ENCODE measurements around the gene LDHA. TPM values are rescaled to one million over a fixed set of nuclear protein-coding genes. Genes with fewer than 3 reads are reported as not detected.
A peak's percentile ranks its signal among the peaks of the same experiment; 100 is the strongest.
"Not testable (repeated sequence)": the region's sequence is repeated elsewhere in the genome, so short reads cannot be mapped to it uniquely, and the experiment has no call there.

The LDHA gene
- total RNA-seq, 1 experiment from 2014 or later, result 396 TPM

DNA sequence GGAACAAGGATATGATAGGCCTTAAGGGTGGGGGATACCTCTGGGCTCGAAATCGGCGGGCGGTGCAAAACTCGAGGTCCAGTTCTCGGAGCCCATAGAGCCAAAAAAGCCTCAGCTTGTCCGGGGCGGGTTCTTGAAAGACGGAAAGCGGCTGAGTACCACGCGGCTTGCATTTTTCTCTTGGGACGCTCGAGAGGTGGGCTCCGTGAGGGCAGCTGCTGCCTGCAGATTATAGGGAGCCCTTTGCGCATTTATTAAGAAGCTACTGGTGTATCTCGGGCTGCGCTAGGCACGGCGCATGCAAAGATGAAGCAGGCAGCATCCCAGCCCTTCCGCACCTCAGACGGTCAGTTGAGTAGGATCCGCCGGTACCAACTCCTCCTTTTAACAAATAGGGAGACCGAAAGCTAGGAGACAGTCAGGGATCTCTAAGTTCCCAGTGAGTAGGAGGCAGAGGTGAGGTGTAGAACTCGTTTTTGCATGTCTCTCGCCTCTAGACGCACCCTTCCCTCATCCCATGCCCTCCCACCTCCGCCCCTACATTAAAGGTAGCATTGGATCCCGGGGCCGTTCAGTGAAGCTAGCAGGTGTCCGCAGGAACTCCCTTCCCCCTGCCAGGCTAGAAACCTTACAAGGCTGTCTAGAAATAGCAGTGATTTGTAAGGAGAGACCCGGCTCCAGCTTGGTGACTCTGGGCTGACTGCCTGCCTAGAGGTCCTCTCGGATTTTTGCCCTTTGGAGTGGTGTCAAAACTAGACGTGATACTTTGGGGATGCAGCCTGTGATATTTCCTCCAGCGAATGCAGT lies 768 bp downstream of the LDHA start:
- Mint-ChIP-seq H3K4me1 (ENCODE audit: low read depth, unreplicated experiment) (no peaks in the 10 kb centered on the region), H3K27me3 (ENCODE audit: insufficient read depth, unreplicated experiment) (no peaks in the 10 kb centered on the region), H3K9me3 (ENCODE audit: unreplicated experiment) (no peaks in the 10 kb centered on the region), H3K36me3 (ENCODE audit: insufficient read depth, unreplicated experiment) (peaks cover 58% of the 10 kb centered on the region), H3K4me3 (ENCODE audit: unreplicated experiment) (peak overlapping the region; percentile 98), H3K27ac (ENCODE audit: unreplicated experiment) (peak overlapping the region; percentile 98)
- TF ChIP-seq, protein P1, sequence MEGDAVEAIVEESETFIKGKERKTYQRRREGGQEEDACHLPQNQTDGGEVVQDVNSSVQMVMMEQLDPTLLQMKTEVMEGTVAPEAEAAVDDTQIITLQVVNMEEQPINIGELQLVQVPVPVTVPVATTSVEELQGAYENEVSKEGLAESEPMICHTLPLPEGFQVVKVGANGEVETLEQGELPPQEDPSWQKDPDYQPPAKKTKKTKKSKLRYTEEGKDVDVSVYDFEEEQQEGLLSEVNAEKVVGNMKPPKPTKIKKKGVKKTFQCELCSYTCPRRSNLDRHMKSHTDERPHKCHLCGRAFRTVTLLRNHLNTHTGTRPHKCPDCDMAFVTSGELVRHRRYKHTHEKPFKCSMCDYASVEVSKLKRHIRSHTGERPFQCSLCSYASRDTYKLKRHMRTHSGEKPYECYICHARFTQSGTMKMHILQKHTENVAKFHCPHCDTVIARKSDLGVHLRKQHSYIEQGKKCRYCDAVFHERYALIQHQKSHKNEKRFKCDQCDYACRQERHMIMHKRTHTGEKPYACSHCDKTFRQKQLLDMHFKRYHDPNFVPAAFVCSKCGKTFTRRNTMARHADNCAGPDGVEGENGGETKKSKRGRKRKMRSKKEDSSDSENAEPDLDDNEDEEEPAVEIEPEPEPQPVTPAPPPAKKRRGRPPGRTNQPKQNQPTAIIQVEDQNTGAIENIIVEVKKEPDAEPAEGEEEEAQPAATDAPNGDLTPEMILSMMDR (IDR thresholded peaks at IDR 0.05; ENCODE audit: insufficient read depth in 1 of 2, low read depth in 1 of 2, low read length in 1 of 2, severe bottlenecking in 1 of 2, unreplicated experiment in 1 of 2), result no peak
- Histone ChIP-seq H3K4me1 (no peaks in the 10 kb centered on the region; the same call in 1 of the 2 replicates), H3K36me3 (ENCODE audit: control insufficient read depth, insufficient read depth, low read length) (peaks cover 6% of the 10 kb centered on the region), H3K4me3 (ENCODE audit: low read depth, low read length) (peak overlapping the region; percentile 96), H3K9me3 (no peaks in the 10 kb centered on the region), H3K27me3 (replicated peaks; ENCODE audit: control insufficient read depth, insufficient read depth, low read length) (no peaks in the 10 kb centered on the region)
- ChIA-PET CTCF (interaction anchor here (0.5 to 2.6 kb wide), 8 partner anchors 11 to 303 kb away, joined by 3 to 16 read pairs (median 4); partner anchors contain the start of gene TMEM86A), POLR2A (interaction anchor here (0.5 to 2.8 kb wide), 16 partner anchors 11 to 1798 kb away, joined by 3 to 57 read pairs (median 6); partner anchors contain the start of genes HPS5 and TSG101)
- TSS peak; percentile 58 for BruUV-seq (replicated peaks)
- peak in 1 of 2 experiments; percentile 20 for DNase-seq
- intact Hi-C loops (cut with micrococcal nuclease; ENCODE audit: unreplicated experiment), result loop anchor here (1.0 to 10.0 kb wide), 5 partner anchors 11 to 237 kb away; partner anchors contain the start of genes SAA2, SPTY2D1 and TSG101

- Mint-ChIP-seq H3K36me3 (ENCODE audit: insufficient read depth, unreplicated experiment) (peaks cover 66% of the 10 kb centered on the region), H3K4me3 (ENCODE audit: unreplicated experiment) (peak overlapping the region; percentile 98), H3K4me1 (ENCODE audit: low read depth, unreplicated experiment) (no peaks in the 10 kb centered on the region), H3K27me3 (ENCODE audit: insufficient read depth, unreplicated experiment) (no peaks in the 10 kb centered on the region), H3K9me3 (ENCODE audit: unreplicated experiment) (no peaks in the 10 kb centered on the region), H3K27ac (ENCODE audit: unreplicated experiment) (peak overlapping the region; percentile 98)
- no TSS peak for BruUV-seq (replicated peaks)
- Histone ChIP-seq H3K9me3 (no peaks in the 10 kb centered on the region), H3K4me3 (ENCODE audit: low read depth, low read length) (peak overlapping the region; percentile 96), H3K27me3 (replicated peaks; ENCODE audit: control insufficient read depth, insufficient read depth, low read length) (no peaks in the 10 kb centered on the region), H3K36me3 (ENCODE audit: control insufficient read depth, insufficient read depth, low read length) (peaks cover 6% of the 10 kb centered on the region), H3K4me1 (no peaks in the 10 kb centered on the region; the same call in 1 of the 2 replicates)
- TF ChIP-seq, protein P1 (IDR thresholded peaks at IDR 0.05; ENCODE audit: insufficient read depth in 1 of 2, low read depth in 1 of 2, low read length in 1 of 2, severe bottlenecking in 1 of 2, unreplicated experiment in 1 of 2), result no peak
- intact Hi-C loops (cut with micrococcal nuclease; ENCODE audit: unreplicated experiment), result loop anchor here (1.0 to 10.0 kb wide), 5 partner anchors 61 to 236 kb away; partner anchors contain the start of genes GTF2H1, HPS5, SAA2 and SPTY2D1
- CTCF ChIA-PET, result interaction anchor here (0.5 to 2.6 kb wide), 8 partner anchors 12 to 303 kb away, joined by 3 to 16 read pairs (median 4); partner anchors contain the start of gene TMEM86A
- DNase-seq, result peak; percentile 97 to 98
- POLR2A ChIA-PET, result interaction anchor here (0.6 to 2.8 kb wide), 5 partner anchors 12 to 131 kb away, joined by 3 to 57 read pairs (median 7); partner anchors contain the start of genes HPS5 and TSG101
Measured at GRCh38 chr11:18395735-18396504, 1.6 kb downstream of the LDHA start.

DNA sequence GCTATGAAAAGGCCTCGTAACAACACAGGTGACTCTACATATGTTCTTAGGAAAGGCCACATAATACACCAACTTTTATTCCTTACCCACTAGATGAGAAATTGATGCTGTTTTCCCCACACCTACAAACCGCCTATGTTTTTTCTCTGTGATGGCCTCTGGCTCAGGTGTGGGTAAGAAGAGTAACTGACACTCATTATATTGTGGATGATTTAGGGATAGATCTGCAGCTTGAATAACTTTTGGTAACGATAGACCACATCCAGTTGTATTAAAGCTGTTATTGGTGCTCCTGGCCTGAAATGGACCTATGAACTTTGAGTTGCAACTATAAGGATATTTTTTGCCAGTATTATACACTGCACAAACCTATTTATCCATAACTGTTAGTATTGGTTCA lies 3.6 kb downstream of the LDHA start:
- DNase-seq, result no peak
- H3K27ac Mint-ChIP-seq (ENCODE audit: unreplicated experiment), result no peak overlapping the region
- TF ChIP-seq, protein P1 (IDR thresholded peaks at IDR 0.05; ENCODE audit: insufficient read depth in 1 of 2, low read depth in 1 of 2, low read length in 1 of 2, severe bottlenecking in 1 of 2, unreplicated experiment in 1 of 2), result no peak
- H3K4me3 Mint-ChIP-seq (ENCODE audit: unreplicated experiment), result no peak overlapping the region
- Histone ChIP-seq H3K9me3 (no peaks in the 10 kb centered on the region), H3K27me3 (replicated peaks; ENCODE audit: control insufficient read depth, insufficient read depth, low read length) (no peaks in the 10 kb centered on the region), H3K4me3 (ENCODE audit: low read depth, low read length) (no peak overlapping the region), H3K4me1 (no peaks in the 10 kb centered on the region; the same call in 1 of the 2 replicates), H3K36me3 (ENCODE audit: control insufficient read depth, insufficient read depth, low read length) (peaks cover 6% of the 10 kb centered on the region)
- CTCF ChIA-PET, result no interaction called here
- H3K9me3 Mint-ChIP-seq (ENCODE audit: unreplicated experiment), result no peaks in the 10 kb centered on the region
- BruUV-seq (replicated peaks), result no TSS peak
- H3K4me1 Mint-ChIP-seq (ENCODE audit: low read depth, unreplicated experiment), result no peaks in the 10 kb centered on the region
- POLR2A ChIA-PET, result no interaction called here
- peaks cover 83% of the 10 kb centered on the region for H3K36me3 Mint-ChIP-seq (ENCODE audit: insufficient read depth, unreplicated experiment)
- H3K27me3 Mint-ChIP-seq (ENCODE audit: insufficient read depth, unreplicated experiment), result no peaks in the 10 kb centered on the region
- intact Hi-C loops (cut with micrococcal nuclease; ENCODE audit: unreplicated experiment), result loop anchor here (5.0 to 10.0 kb wide), 2 partner anchors 153 to 234 kb away; partner anchors contain the start of genes SAA2 and SPTY2D1

DNA sequence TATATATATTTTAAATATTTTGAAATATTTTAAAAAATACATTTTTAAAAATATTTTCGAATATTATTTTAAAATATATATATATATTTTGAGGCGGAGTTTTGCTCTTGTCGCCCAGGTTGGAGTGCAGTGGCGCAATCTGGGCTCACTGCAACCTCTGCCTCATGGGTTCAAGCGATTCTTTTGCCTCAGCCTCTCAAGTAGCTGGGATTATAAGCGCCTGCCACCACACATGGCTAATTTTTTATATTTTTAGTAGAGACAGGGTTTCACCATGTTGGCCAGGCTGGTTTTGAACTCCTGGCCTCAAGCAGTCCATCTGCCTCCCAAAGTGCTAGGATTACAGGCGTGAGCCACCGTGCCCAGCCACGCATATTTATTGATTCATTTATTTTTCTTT lies 6.7 kb downstream of the LDHA start:
- H3K9me3 Mint-ChIP-seq (ENCODE audit: unreplicated experiment); H3K36me3 ChIP-seq (ENCODE audit: control insufficient read depth, insufficient read depth, low read length); H3K4me1 Mint-ChIP-seq (ENCODE audit: low read depth, unreplicated experiment); DNase-seq; H3K27me3 ChIP-seq (replicated peaks; ENCODE audit: control insufficient read depth, insufficient read depth, low read length); intact Hi-C loops (cut with micrococcal nuclease; ENCODE audit: unreplicated experiment); H3K4me1 ChIP-seq; H3K27ac Mint-ChIP-seq (ENCODE audit: unreplicated experiment); H3K27me3 Mint-ChIP-seq (ENCODE audit: insufficient read depth, unreplicated experiment); H3K9me3 ChIP-seq; H3K4me3 ChIP-seq (ENCODE audit: low read depth, low read length); BruUV-seq (replicated peaks); H3K4me3 Mint-ChIP-seq (ENCODE audit: unreplicated experiment): not testable (repeated sequence)
- peaks cover 93% of the 10 kb centered on the region for H3K36me3 Mint-ChIP-seq (ENCODE audit: insufficient read depth, unreplicated experiment)
- POLR2A ChIA-PET, result interaction anchor here (0.5 kb wide), 1 partner anchor 29 kb away, joined by 7 read pairs; no protein-coding TSS in a partner anchor
- CTCF ChIA-PET, result interaction anchor here (0.6 kb wide), 1 partner anchor 654 kb away, joined by 3 read pairs; no protein-coding TSS in a partner anchor
